Pancreas (tissue), 10 donors: ENCODE data around the gene HOXD10. TPM values are rescaled to one million over a fixed set of nuclear protein-coding genes. Genes with fewer than 3 reads are reported as not detected.

Experiments used
- ATAC-seq, 4 donors: fragments of 200-7000 bp; cut with Tn5 transposase; one replicate each; pipeline versions ENCODE4 v1.8.0 to v1.9.1; 2020; ENCODE audit warnings: mild to moderate bottlenecking in 4 of 4, moderate library complexity in 4 of 4
- DNase-seq, 6 donors: peaks; one replicate each; pipeline ENCODE4 v3.0.0-alpha.2; 2020
- FAIRE-seq: peaks from 2 replicates; lab custom pipeline; 2012; peaks lifted over from hg19 to GRCh38; lab: Jason Lieb, UNC
- H3K27ac ChIP-seq, 4 donors: fragments of 200-600 bp; sonication (generic); 1 replicate in 3 of 4; 2 replicates in 1 of 4; pipeline versions ENCODE4 v1.5.0 to v1.8.0; 2020
- H3K27me3 ChIP-seq, 4 donors: fragments of 200-600 bp; one replicate each; pipeline ENCODE4 v1.8.0; 2021
- H3K36me3 ChIP-seq, 3 donors: fragments of 200-600 bp; sonication (generic) in 1 of 3; one replicate each; pipeline versions ENCODE4 v1.5.0 to v1.8.0; 2020 to 2021
- H3K4me1 ChIP-seq, 3 donors: fragments of 200-600 bp; one replicate each; pipeline ENCODE4 v1.8.0; 2021
- H3K4me3 ChIP-seq, 4 donors: fragments of 200-600 bp; sonication (generic) in 2 of 4; one replicate each; pipeline versions ENCODE4 v1.5.0 to v1.8.0; 2020 to 2021
- H3K9me3 ChIP-seq, 4 donors: fragments of 200-600 bp; one replicate each; pipeline ENCODE4 v1.8.0; 2021
- CTCF ChIP-seq, 4 donors: fragments of 200-600 bp; sonication (generic) in 3 of 4; IDR thresholded peaks; one replicate each; pipeline versions ENCODE4 v1.5.0 to v1.8.0; 2021; ENCODE audit warnings: antibody characterized with exemption in 4 of 4
- WGBS, 2 donors: extraction: QIAGEN DNeasy Blood & Tissue Kit; methylation state at CpG; one replicate each; pipeline ENCODE4 v1.1.7; 2013; 5-methylcytosine and 5-hydroxymethylcytosine counted together
- intact Hi-C, 3 donors: fragments of 100-400 bp; cut with DNase I; formaldehyde crosslinking; loops; one replicate each; pipeline versions ENCODE4 v1.11.1 to v1.14.2; 2022
- polyA plus RNA-seq, 2 donors: library from polyadenylated mRNA; stranded (reverse); fragments of 200-250 nt; gene quantifications; one replicate each; pipeline ENCODE4 v1.2.3, GENCODE V29; 2013
- total RNA-seq, 6 donors: library from RNA; stranded (reverse); fragmentation: NEBNext Ultra II Directional in 4 of 6; extraction: Animal tissue kit (Norgen Biotek cat#: 25700) in 4 of 6; gene quantifications; one replicate each; pipeline versions ENCODE4 v1.2.1 to v1.2.4, GENCODE V29; 2021 to 2023
- donor health status: healthy with polysubstance abuse.
- donor health status: DM: no; HTN: no; CAD: no; lungs with moderate emphysema.
- donor health status: DM: no; HTN: no; CAD: no.
- donor health status: control.
- donor health status: control.
- donor health status: Bipolar disorder and iron deficiency.
- donor health status: DM: yes; HTN: yes; CAD: no.
- donor health status: DM: no; HTN: no; CAD: no.
- donor health status: DM: no; HTN: no; CAD: no.
- donor health status: DM: yes; HTN: yes; CAD: no.

Gene HOXD10
- total and polyA plus RNA-seq, 8 donors = not detected

DNA sequence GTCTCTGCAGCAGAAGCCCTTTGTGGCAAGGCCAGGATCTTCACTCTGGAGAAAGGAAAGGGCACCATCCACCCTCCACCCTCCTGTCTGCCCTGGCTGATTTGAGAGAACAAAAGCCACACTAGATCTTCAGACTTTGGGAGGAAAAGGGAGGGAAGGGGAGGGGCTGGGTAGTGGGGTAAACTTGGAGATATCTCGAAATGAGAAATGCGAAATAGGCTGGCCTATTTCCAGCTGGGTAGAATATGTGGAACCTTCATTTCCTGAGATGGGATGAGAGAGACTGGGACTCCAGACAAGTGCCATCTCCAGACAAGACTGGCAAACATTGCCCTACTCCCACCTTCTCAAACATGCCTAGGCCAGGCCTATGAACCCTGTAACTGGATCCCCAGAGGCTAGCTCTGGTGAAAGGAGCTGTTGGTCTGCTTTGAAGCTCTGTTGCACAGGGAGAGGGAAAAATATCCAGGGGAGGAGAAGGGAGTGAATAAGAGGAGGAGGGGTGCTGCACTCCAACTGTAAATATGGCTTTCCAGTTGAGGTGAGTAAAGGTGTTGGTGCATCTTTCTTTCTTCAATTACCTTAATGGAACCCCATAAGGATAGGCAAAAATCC lies 15.3 kb upstream of the HOXD10 start:
- ATAC-seq (no peak), DNase-seq (no peak), FAIRE-seq (no peak)
- peaks cover 2 to 77% (median 33%) of the 10 kb centered on the region in 4 donors for H3K27me3 ChIP-seq
- WGBS, 2 donors = 7 to 11% methylated on average over 2 of the region's 2 CpGs
- peaks cover 0 to 8% (median 4%) of the 10 kb centered on the region in 3 donors for H3K4me1 ChIP-seq
- H3K4me3 ChIP-seq = no peak overlapping the region
- H3K27ac ChIP-seq = no peak overlapping the region
- no peak for TF ChIP-seq CTCF (IDR thresholded peaks at IDR 0.05)
- intact Hi-C loops = loop anchor here in 1 of 3 donors (10.0 kb wide), 1 partner anchor 747 kb away; no protein-coding TSS in a partner anchor
- no peaks in the 10 kb centered on the region for H3K9me3 ChIP-seq
- H3K36me3 ChIP-seq = no peaks in the 10 kb centered on the region

DNA sequence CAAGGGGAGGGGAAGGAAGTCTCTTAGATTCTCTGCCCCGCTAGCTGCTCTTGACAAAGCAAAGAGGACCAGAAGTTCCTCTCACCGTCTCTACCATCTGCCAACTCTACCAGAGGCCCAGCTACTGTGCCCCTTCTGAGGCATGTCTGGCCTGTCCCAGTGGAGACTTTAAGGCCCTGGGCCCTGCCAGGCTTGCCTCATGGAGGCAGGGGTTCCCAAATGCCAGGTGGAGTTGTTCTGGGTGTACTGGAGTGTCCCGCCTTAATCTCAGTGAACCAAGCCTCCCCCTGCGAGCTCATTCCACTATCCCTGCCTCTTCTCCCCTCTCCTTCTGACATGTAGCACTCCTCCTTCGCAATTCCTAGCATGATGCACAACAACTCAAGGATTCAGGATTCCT lies 14.7 kb upstream of the HOXD10 start:
- ATAC-seq (no peak), DNase-seq (no peak), FAIRE-seq (no peak)
- H3K27me3 ChIP-seq = peaks cover 2 to 74% (median 30%) of the 10 kb centered on the region in 4 donors
- H3K4me1 ChIP-seq = peaks cover 0 to 8% (median under 1%) of the 10 kb centered on the region in 3 donors
- WGBS, 2 donors = 50 to 64% methylated on average over 5 of the region's 5 CpGs
- H3K9me3 ChIP-seq = no peaks in the 10 kb centered on the region
- H3K27ac ChIP-seq = no peak overlapping the region
- TF ChIP-seq CTCF (IDR thresholded peaks at IDR 0.05) = no peak
- H3K36me3 ChIP-seq = no peaks in the 10 kb centered on the region
- intact Hi-C loops = loop anchor here in 1 of 3 donors (10.0 kb wide), 1 partner anchor 747 kb away; no protein-coding TSS in a partner anchor
- no peak overlapping the region for H3K4me3 ChIP-seq

- no peaks in the 10 kb centered on the region for H3K36me3 ChIP-seq
Measured at GRCh38 chr2:176102309-176102866, 14.2 kb upstream of the HOXD10 start.

DNA sequence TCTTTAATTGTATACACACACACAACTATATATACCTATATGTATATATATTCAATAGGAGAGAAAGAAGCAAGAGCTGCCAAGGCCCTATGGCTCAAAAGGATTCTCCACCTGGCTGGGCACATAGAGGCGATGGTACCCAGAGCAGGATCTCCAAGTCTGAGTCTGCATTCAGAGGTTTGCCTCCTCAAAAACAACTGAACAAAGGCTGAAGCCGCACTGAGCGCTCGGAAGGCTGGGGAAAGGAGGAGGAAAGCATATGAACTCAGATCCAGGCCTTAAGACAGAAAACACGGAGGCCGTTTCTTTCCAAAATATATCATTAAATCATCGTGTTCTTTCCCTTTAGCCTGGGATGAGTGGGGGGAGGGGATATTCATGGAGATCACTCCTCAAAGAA lies 13.4 kb upstream of the HOXD10 start:
- DNase-seq (no peak), ATAC-seq (no peak), FAIRE-seq (no peak)
- intact Hi-C loops = loop anchor here in 1 of 3 donors (10.0 kb wide), 1 partner anchor 748 kb away; no protein-coding TSS in a partner anchor
- Histone ChIP-seq H3K27me3 (peaks cover 2 to 73% (median 31%) of the 10 kb centered on the region in 4 donors), H3K27ac (no peak overlapping the region), H3K9me3 (no peaks in the 10 kb centered on the region), H3K4me1 (peaks cover 0 to 4% (median 0%) of the 10 kb centered on the region in 3 donors), H3K36me3 (no peaks in the 10 kb centered on the region), H3K4me3 (no peak overlapping the region)
- no peak for TF ChIP-seq CTCF (IDR thresholded peaks at IDR 0.05)
- WGBS, 2 donors = 35 to 38% methylated on average over 7 of the region's 7 CpGs

More at GRCh38 chr2:176102309-176102866, 14.2 kb upstream of the HOXD10 start:
- H3K4me3 ChIP-seq = no peak overlapping the region
- H3K27ac ChIP-seq = no peak overlapping the region
- intact Hi-C loops = loop anchor here in 1 of 3 donors (10.0 kb wide), 1 partner anchor 748 kb away; no protein-coding TSS in a partner anchor
- no peaks in the 10 kb centered on the region for H3K9me3 ChIP-seq
- 16 to 19% methylated on average over 7 of the region's 7 CpGs for WGBS, 2 donors
- no peak for TF ChIP-seq CTCF (IDR thresholded peaks at IDR 0.05)
- peaks cover 2 to 75% (median 31%) of the 10 kb centered on the region in 4 donors for H3K27me3 ChIP-seq
- FAIRE-seq = no peak
- no peak for ATAC-seq
- DNase-seq = no peak
- peaks cover 0 to 5% (median 0%) of the 10 kb centered on the region in 3 donors for H3K4me1 ChIP-seq
